ENCODE results near the gene BCAM. TPM values are rescaled to one million over a fixed set of nuclear protein-coding genes. Genes with fewer than 3 reads are reported as not detected.
"Not testable (repeated sequence)": the region's sequence is repeated elsewhere in the genome, so short reads cannot be mapped to it uniquely, and the experiment has no call there.

BCAM gene, protein sequence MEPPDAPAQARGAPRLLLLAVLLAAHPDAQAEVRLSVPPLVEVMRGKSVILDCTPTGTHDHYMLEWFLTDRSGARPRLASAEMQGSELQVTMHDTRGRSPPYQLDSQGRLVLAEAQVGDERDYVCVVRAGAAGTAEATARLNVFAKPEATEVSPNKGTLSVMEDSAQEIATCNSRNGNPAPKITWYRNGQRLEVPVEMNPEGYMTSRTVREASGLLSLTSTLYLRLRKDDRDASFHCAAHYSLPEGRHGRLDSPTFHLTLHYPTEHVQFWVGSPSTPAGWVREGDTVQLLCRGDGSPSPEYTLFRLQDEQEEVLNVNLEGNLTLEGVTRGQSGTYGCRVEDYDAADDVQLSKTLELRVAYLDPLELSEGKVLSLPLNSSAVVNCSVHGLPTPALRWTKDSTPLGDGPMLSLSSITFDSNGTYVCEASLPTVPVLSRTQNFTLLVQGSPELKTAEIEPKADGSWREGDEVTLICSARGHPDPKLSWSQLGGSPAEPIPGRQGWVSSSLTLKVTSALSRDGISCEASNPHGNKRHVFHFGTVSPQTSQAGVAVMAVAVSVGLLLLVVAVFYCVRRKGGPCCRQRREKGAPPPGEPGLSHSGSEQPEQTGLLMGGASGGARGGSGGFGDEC
- not detected for total RNA-seq

DNA sequence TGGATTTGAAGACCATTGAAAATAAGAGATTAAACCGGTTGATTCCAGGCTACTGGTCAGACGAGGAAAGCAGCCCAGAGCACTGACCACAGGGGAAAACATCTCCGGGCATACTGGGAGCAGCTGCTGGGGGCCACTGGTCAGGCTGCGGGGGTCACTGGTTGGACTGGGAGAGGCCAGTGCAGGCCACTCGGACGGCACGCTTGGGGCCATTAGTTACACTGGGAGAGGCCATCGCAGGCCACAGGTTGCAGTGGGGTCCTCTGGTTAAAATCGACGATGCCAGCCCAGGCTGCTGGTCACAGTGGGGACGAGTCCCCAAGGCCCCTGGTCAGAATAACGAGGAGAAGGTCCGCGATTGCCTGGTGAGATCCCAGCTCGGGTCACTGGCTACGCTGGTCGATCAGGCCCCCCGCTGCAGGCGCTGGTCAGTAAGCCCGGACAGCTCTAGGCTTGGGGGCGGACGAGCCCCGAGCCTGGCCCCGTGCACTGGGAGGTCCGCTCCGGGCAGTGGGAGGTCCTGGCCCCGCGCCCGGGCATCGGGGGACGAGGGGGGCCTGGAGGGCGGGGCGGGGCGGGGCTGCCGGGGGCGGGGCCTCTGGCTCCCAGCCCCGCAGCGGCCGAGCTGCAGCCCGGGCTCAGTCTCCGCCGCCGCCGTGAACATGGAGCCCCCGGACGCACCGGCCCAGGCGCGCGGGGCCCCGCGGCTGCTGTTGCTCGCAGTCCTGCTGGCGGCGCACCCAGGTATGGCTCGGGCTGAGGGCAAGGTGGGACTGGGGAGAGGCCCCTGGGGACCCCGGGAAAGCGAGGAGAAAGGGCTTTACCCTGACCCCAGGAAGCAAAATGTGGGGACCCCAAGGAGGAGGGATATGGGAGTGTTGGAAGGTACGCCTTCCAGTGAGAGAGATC is at the start of gene BCAM:
BCAM (plus strand) TSS at position 641 of the 909 bp plus-strand sequence; CDS start at position 663, 22 bp downstream.
- DNase-seq = no peak
- H3K9me3 Mint-ChIP-seq = peaks cover 4% of the 10 kb centered on the region
- no peak within 1 kb of the TSS for H3K4me3 Mint-ChIP-seq
- H3K27ac Mint-ChIP-seq = no peak within 1 kb of the TSS
- no peaks in the 10 kb centered on the region for H3K36me3 Mint-ChIP-seq
- peaks cover 3% of the 10 kb centered on the region for H3K4me1 Mint-ChIP-seq (ENCODE audit: low read depth)
- intact Hi-C loops (cut with micrococcal nuclease) = no loop called here
- ChIA-PET POLR2A (no interaction called here), CTCF (interaction anchor here (1.0 to 1.5 kb wide), 4 partner anchors 24 to 85 kb away, joined by 3 to 4 read pairs (median 3); no protein-coding TSS in a partner anchor)
- H3K27me3 Mint-ChIP-seq = peaks cover 17% of the 10 kb centered on the region

DNA sequence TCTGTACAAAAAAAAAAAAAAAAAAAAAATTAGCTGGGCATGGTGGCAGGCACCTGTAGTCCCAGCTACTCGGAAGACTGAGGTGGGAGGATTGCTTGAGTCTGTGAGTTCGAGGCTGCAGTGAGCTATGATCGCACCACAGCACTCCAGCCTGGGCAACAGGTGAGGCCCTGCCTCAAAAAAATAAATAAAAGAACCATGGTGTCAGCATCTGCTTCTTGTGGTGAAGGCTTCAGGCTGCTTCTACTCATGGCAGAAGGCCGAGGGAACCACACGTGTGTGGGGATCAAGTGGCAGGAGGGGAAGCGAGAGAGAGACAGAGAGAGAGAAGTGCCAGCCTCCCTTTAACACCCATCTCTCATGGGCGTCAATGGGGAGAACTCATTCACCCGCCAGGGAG is 46.9 kb upstream of the BCAM start:
- Mint-ChIP-seq H3K27me3 (no peaks in the 10 kb centered on the region), H3K27ac (no peak overlapping the region), H3K4me1 (ENCODE audit: low read depth) (peaks cover 32% of the 10 kb centered on the region), H3K36me3 (peaks cover 30% of the 10 kb centered on the region), H3K4me3 (no peak overlapping the region), H3K9me3 (no peaks in the 10 kb centered on the region)
- CTCF ChIA-PET = interaction anchor here (0.7 kb wide), 1 partner anchor 17 kb away, joined by 3 read pairs; no protein-coding TSS in a partner anchor
- POLR2A ChIA-PET = no interaction called here
- DNase-seq = no peak
- intact Hi-C loops (cut with micrococcal nuclease) = no loop called here

DNA sequence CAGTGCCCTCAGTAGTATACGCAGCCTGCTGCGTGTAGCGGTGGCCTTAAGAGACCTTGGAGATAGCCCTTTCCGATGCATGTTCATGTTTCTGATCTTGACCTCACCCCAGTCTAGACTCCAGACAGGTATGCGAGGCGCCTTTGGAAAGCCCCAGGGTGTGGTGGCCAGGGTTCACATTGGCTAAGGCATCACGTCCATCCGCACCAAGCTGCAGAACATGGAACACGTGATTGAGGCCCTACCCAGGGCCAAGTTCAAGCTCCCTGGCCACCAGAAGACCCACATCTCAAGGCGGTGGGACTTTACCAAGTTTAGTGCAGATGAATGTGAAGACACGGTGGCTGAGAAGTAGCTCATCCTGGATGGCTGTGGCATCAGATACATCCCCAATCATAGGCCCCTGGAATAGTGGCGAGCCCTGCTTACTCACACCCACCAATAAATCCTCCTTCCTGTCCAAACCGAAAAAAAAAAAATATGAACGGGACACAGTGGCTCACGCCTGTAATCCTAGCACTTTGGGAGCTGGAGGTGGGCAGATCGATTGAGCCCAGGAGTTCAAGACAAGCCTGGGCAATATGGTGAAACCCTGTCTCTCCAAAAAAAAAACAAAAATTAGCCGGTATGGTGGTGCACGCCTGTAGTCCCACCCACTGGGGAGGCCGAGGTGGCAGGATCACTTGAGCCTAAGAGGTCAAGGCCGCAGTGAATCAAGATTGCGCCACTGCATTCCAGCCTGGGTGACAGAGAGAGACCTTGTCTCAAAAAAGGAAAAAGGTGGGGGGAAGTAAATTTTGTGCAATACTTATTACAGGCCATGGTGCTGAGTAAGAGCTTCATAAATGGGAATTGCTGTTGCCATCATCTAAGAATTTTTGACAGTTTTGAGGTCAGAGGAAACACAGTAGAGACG is 43.6 kb upstream of the BCAM start:
- no peaks in the 10 kb centered on the region for H3K27me3 Mint-ChIP-seq
- DNase-seq = no peak
- peaks cover 34% of the 10 kb centered on the region for H3K4me1 Mint-ChIP-seq (ENCODE audit: low read depth)
- peaks cover 7% of the 10 kb centered on the region for H3K9me3 Mint-ChIP-seq
- no peak overlapping the region for H3K27ac Mint-ChIP-seq
- H3K4me3 Mint-ChIP-seq = no peak overlapping the region
- H3K36me3 Mint-ChIP-seq = peaks cover 10% of the 10 kb centered on the region
- ChIA-PET CTCF (interaction anchor here (1.1 to 13.9 kb wide), 2 partner anchors 19 to 42 kb away, joined by 3 to 434 read pairs; no protein-coding TSS in a partner anchor), POLR2A (interaction anchor here (0.6 kb wide), 1 partner anchor 11 kb away, joined by 3 read pairs; no protein-coding TSS in a partner anchor)
- intact Hi-C loops (cut with micrococcal nuclease) = no loop called here

DNA sequence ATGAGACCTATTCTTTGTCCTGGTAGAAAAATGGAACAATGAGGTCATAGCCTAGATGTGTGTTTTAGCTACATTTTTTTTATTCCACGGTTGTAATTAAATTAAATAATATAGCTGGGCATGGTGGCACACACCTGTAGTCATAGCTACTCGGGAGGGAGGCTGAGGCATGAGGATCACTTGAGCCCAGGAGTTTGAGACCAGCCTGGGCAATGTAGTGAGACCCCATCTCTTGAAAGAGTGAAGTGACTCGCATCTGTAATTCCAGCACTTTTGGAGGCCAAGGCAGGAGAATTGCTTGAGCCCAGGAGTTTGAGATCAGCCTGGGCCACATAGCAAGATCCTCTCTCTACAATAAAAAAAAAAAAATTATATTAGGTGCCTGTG is 43.0 kb upstream of the BCAM start:
- Mint-ChIP-seq H3K4me3 (no peak overlapping the region), H3K4me1 (ENCODE audit: low read depth) (peaks cover 34% of the 10 kb centered on the region), H3K27me3 (no peaks in the 10 kb centered on the region), H3K36me3 (peaks cover 3% of the 10 kb centered on the region), H3K27ac (no peak overlapping the region), H3K9me3 (peaks cover 7% of the 10 kb centered on the region)
- ChIA-PET POLR2A (interaction anchor here (1.6 kb wide), 1 partner anchor 10 kb away, joined by 5 read pairs; no protein-coding TSS in a partner anchor), CTCF (interaction anchor here (0.7 to 13.9 kb wide), 2 partner anchors 43 to 294 kb away, joined by 3 to 434 read pairs; no protein-coding TSS in a partner anchor)
- DNase-seq = no peak
- intact Hi-C loops (cut with micrococcal nuclease) = no loop called here

DNA sequence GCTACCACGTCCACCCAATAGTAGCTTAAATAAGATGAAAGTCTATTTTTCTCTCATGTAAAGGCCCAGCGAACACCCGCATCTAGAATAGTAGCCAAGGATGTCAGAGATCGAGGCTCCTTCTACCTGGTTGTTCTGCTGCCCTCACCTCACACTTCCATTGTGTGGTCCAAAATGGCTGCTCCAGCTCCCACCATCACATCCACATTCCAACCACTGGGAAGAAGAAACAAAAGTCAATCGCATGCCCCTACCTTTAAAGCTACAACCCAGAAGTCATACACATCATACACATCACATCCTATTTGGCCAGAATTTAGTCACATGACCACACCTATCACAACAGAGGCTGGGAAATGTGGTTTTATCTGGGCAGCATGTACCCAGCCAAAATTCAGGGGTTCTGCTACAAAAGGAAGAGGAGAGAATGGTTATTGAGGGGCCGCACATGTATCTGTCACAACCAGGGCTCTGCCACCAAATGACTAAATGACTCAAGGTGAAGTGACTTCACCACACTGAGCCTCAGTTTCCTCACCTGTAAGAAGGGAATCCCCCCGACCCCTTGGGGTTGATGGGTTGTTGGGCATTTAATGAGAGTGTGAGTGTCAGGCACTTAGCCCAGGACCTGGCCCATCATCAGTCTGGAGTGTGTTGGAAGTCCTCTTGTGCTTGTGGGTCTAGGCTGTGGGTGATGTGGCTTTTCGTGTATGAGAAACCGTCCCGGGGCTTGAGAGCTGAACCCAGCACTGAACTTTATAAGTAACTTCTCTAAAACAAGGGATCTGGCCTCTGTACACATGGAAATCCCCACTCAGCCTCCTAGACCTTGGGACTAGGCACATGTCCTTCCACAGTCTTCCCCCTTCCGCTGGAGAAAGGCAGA is 41.4 kb upstream of the BCAM start:
- Mint-ChIP-seq H3K27me3 (no peaks in the 10 kb centered on the region), H3K4me3 (no peak overlapping the region), H3K9me3 (peaks cover 7% of the 10 kb centered on the region), H3K36me3 (no peaks in the 10 kb centered on the region), H3K4me1 (ENCODE audit: low read depth) (peaks cover 34% of the 10 kb centered on the region), H3K27ac (peak overlapping the region; percentile 38)
- DNase-seq = peak; percentile 27
- ChIA-PET CTCF (interaction anchor here (13.9 kb wide), 1 partner anchor 45 kb away, joined by 434 read pairs; no protein-coding TSS in a partner anchor), POLR2A (interaction anchor here (1.6 kb wide), 1 partner anchor 12 kb away, joined by 5 read pairs; no protein-coding TSS in a partner anchor)
- intact Hi-C loops (cut with micrococcal nuclease) = no loop called here

DNA sequence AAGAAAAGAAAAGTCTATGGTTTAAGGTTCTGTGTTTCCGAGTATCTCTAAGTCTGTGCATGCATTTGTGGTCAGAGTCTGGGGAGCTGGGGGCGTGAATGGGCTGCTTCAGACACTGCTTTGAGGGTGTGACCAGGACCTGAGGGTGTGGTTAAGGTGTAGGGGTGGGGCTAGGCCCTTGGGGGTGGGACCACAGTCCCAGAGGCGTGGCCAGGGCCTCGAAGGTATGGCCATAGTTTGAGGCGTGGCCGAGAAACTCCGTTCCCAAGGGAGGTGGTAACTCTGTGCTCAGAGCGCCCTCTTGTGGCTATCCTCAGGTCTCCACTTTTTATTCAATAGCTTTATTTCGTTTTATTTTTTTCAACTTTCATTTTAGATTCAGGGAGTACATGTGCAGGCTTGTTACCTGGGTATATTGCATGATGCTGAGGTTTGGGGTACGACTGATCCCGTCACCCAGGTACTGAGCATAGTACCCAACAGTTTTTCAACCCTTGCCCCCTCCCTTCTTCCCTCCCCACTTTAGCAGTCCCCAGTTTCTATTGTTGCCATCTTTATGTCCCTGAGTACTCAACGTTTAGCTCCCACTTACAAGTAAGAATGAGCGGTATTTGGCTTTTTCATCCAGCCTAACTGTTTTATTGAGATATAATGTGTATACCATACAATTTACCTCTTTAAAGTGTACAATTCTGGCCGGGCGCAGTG is 38.2 kb upstream of the BCAM start:
- ChIA-PET CTCF (interaction anchor here (0.8 to 13.9 kb wide), 34 partner anchors 9 to 200 kb away, joined by 3 to 434 read pairs (median 5); partner anchors contain the start of gene NECTIN2), POLR2A (interaction anchor here (1.0 to 2.5 kb wide), 6 partner anchors 16 to 81 kb away, joined by 3 to 20 read pairs (median 4); no protein-coding TSS in a partner anchor)
- peak; percentile 99 for DNase-seq
- H3K9me3 Mint-ChIP-seq = peaks cover 7% of the 10 kb centered on the region
- H3K36me3 Mint-ChIP-seq = no peaks in the 10 kb centered on the region
- no peaks in the 10 kb centered on the region for H3K27me3 Mint-ChIP-seq
- peak overlapping the region; percentile 24 for H3K27ac Mint-ChIP-seq
- H3K4me1 Mint-ChIP-seq (ENCODE audit: low read depth) = peaks cover 26% of the 10 kb centered on the region
- intact Hi-C loops (cut with micrococcal nuclease) = loop anchor here (1.0 to 5.0 kb wide), 7 partner anchors 17 to 198 kb away; no protein-coding TSS in a partner anchor
- peak overlapping the region; percentile 31 for H3K4me3 Mint-ChIP-seq

DNA sequence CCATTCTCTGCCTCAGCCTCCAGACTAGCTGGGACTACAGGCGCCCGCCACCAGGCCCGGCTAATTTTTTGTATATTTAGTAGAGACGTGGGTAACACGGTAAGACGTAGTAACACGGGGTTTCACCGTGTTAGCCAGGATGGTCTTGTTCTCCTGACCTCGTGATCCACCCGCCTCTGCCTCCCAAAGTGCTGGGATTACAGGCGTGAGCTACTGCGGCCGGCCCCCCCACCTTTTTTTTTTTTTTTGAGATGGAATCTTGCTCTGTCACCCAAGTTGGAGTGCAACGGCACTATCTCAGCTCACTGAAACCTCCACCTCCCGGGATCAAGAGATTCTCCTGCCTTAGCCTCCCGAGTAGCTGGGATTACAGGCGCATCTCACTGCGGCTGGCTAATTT is 36.8 kb upstream of the BCAM start:
- H3K4me3 Mint-ChIP-seq, H3K27me3 Mint-ChIP-seq, H3K36me3 Mint-ChIP-seq, H3K9me3 Mint-ChIP-seq, DNase-seq, H3K27ac Mint-ChIP-seq: not testable (repeated sequence)
- H3K4me1 Mint-ChIP-seq (ENCODE audit: low read depth) = peaks cover 26% of the 10 kb centered on the region
- CTCF ChIA-PET = interaction anchor here (0.7 to 13.9 kb wide), 12 partner anchors 8 to 201 kb away, joined by 3 to 434 read pairs (median 15); no protein-coding TSS in a partner anchor
- intact Hi-C loops (cut with micrococcal nuclease) = loop anchor here (5.0 kb wide), 1 partner anchor 200 kb away; no protein-coding TSS in a partner anchor
- POLR2A ChIA-PET = interaction anchor here (2.5 kb wide), 1 partner anchor 47 kb away, joined by 20 read pairs; no protein-coding TSS in a partner anchor

DNA sequence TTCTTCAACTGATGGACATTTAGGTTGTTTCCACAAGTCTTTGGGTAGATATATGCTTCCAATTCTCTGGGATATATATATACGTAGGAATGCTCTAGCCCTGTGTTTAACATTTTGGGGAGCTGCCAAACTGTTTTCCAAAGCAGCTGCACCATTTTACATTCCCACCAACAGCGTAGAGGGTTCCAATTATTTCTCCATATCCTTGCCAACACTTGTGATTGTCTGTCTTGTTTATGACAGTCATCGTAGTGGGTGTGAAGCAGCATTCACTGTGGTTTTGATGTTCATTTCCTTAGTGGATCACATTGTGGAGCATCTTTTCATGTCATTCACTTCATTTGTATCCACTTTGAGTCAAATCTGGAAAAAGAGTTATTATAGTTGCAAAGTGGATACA is 35.9 kb upstream of the BCAM start:
- H3K36me3 Mint-ChIP-seq = no peaks in the 10 kb centered on the region
- no peak overlapping the region for H3K27ac Mint-ChIP-seq
- ChIA-PET POLR2A (no interaction called here), CTCF (interaction anchor here (0.7 to 13.9 kb wide), 7 partner anchors 10 to 202 kb away, joined by 3 to 434 read pairs (median 5); no protein-coding TSS in a partner anchor)
- peaks cover 7% of the 10 kb centered on the region for H3K9me3 Mint-ChIP-seq
- no peak overlapping the region for H3K4me3 Mint-ChIP-seq
- no peak for DNase-seq
- intact Hi-C loops (cut with micrococcal nuclease) = loop anchor here (5.0 kb wide), 1 partner anchor 201 kb away; no protein-coding TSS in a partner anchor
- H3K4me1 Mint-ChIP-seq (ENCODE audit: low read depth) = peaks cover 18% of the 10 kb centered on the region
- H3K27me3 Mint-ChIP-seq = no peaks in the 10 kb centered on the region

DNA sequence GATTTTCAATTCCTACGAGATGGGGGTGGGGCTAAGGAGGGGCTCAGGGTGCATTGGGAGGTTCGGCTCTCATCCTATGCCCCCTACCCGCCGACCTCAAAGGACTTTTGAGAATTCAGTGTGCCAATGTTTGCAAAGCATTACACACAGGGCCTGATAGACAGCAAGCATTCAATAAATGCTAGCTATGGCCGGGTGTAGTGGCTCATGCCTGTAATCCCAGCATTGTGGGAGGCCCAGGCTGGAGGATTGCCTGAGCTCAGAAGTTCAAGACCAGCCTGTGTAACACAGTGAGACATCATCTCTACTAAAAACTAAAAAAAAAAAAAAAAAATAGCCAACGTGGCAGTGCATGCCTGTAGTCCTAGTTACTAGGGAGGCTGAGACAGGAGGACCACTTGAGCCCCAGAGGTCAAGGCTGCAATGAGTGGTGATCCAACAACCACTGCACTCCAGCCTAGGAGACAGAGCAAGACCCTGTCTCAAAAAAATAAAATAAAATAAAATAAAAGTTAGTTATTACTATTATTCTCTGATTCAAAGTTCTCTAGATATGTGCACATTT is 33.1 kb upstream of the BCAM start:
- no peak for DNase-seq
- CTCF ChIA-PET = interaction anchor here (13.9 kb wide), 1 partner anchor 53 kb away, joined by 434 read pairs; no protein-coding TSS in a partner anchor
- no peak overlapping the region for H3K27ac Mint-ChIP-seq

More for the DNA sequence above, 33.1 kb upstream of the BCAM start:
- POLR2A ChIA-PET = interaction anchor here (0.5 kb wide), 1 partner anchor 224 kb away, joined by 4 read pairs; no protein-coding TSS in a partner anchor
- Mint-ChIP-seq H3K36me3 (no peaks in the 10 kb centered on the region), H3K27me3 (peaks cover 3% of the 10 kb centered on the region), H3K4me1 (ENCODE audit: low read depth) (peaks cover 3% of the 10 kb centered on the region), H3K9me3 (no peaks in the 10 kb centered on the region), H3K4me3 (no peak overlapping the region)
- intact Hi-C loops (cut with micrococcal nuclease) = no loop called here
